ENCODE measurements around the gene TASP1. TPM values are rescaled to one million over a fixed set of nuclear protein-coding genes. Genes with fewer than 3 reads are reported as not detected.

TASP1 gene
- total RNA-seq, 1 experiment from 2014 or later: 19.0 TPM

DNA sequence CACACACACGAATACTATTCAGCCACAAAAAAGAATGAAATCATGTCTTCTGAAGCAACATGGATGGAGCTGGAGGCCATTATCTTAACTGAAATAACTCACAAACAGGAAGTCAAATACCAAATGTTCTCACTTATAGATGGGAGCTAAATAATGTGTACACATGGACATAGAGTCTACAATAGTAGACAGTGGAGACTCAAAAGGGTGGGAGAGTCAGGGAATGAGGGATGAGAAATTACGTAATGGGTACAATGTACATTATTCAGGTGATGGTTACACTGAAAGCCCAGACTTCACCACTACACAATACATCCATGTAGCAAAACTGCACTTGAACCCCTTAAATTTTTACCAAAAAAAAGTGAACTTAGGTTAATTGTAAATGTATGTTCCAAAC lies 160.4 kb downstream of the TASP1 start:
- POLR2A ChIA-PET: interaction anchor here (0.6 to 0.8 kb wide), 2 partner anchors 9 to 501 kb away, joined by 3 read pairs; no protein-coding TSS in a partner anchor
- no peaks in the 10 kb centered on the region for H3K27me3 Mint-ChIP-seq (ENCODE audit: insufficient read depth, unreplicated experiment)
- no TSS peak for BruUV-seq (replicated peaks)
- H3K9me3 Mint-ChIP-seq (ENCODE audit: unreplicated experiment): peaks cover 6% of the 10 kb centered on the region
- CTCF ChIA-PET: interaction anchor here (0.5 to 1.5 kb wide), 3 partner anchors 10 to 14 kb away, joined by 3 to 4 read pairs (median 3); no protein-coding TSS in a partner anchor
- TF ChIP-seq, protein P1, sequence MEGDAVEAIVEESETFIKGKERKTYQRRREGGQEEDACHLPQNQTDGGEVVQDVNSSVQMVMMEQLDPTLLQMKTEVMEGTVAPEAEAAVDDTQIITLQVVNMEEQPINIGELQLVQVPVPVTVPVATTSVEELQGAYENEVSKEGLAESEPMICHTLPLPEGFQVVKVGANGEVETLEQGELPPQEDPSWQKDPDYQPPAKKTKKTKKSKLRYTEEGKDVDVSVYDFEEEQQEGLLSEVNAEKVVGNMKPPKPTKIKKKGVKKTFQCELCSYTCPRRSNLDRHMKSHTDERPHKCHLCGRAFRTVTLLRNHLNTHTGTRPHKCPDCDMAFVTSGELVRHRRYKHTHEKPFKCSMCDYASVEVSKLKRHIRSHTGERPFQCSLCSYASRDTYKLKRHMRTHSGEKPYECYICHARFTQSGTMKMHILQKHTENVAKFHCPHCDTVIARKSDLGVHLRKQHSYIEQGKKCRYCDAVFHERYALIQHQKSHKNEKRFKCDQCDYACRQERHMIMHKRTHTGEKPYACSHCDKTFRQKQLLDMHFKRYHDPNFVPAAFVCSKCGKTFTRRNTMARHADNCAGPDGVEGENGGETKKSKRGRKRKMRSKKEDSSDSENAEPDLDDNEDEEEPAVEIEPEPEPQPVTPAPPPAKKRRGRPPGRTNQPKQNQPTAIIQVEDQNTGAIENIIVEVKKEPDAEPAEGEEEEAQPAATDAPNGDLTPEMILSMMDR (IDR thresholded peaks at IDR 0.05; ENCODE audit: unreplicated experiment): no peak
- no peak overlapping the region for H3K27ac Mint-ChIP-seq (ENCODE audit: low read depth, unreplicated experiment)
- H3K36me3 Mint-ChIP-seq (ENCODE audit: insufficient read depth, unreplicated experiment): peaks cover 24% of the 10 kb centered on the region
- H3K4me1 Mint-ChIP-seq (ENCODE audit: insufficient read depth, unreplicated experiment): no peaks in the 10 kb centered on the region
- intact Hi-C loops (cut with micrococcal nuclease): no loop called here
- DNase-seq (ENCODE audit: unreplicated experiment): no peak
- H3K4me3 Mint-ChIP-seq (ENCODE audit: unreplicated experiment): no peak overlapping the region

DNA sequence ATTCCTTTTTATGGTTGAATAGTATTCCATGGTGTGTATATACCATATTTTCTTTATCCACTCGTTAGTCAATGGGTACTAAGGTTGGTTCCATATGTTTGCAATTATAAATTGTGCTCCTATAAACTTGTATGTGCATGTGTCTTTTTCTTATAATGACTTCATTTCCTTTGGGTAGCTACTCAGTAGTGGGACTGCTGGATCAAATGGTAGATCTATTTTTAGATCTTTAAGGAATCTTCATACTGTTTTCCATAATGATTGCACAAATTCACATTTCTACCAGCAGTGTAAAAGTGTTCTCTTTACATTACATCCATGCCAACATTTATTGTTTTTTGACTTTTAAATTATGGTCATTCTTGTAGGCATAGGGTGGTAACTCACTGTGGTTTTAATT lies 164.3 kb downstream of the TASP1 start:
- CTCF ChIA-PET: no interaction called here
- POLR2A ChIA-PET: interaction anchor here (0.7 kb wide), 1 partner anchor 21 kb away, joined by 3 read pairs; no protein-coding TSS in a partner anchor
- no TSS peak for BruUV-seq (replicated peaks)

DNA sequence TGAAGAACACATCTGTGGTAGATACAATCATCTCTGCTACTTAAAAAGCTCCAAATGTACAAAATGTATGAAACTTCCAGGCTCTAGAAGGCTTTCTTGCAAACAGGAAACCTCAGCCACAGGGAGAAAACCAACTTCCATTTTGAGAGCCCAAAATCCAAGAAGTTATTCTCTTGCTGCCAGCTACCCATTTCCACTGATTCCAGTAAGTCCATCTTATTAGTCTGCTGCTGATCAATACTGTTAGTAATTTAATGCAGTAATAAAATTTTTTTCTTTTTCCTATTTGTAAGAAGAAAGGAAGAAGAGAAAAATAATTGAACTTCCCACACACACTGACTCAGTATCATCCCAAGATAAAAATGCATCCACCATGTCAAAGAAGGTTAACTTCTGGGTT lies 169.5 kb downstream of the TASP1 start:
- Mint-ChIP-seq H3K27ac (ENCODE audit: low read depth, unreplicated experiment) (no peak overlapping the region), H3K36me3 (ENCODE audit: insufficient read depth, unreplicated experiment) (peaks cover 13% of the 10 kb centered on the region), H3K27me3 (ENCODE audit: insufficient read depth, unreplicated experiment) (no peaks in the 10 kb centered on the region), H3K4me3 (ENCODE audit: unreplicated experiment) (no peak overlapping the region), H3K9me3 (ENCODE audit: unreplicated experiment) (peaks cover 21% of the 10 kb centered on the region), H3K4me1 (ENCODE audit: insufficient read depth, unreplicated experiment) (no peaks in the 10 kb centered on the region)
- POLR2A ChIA-PET: no interaction called here
- no TSS peak for BruUV-seq (replicated peaks)
- TF ChIP-seq, protein P1 (IDR thresholded peaks at IDR 0.05; ENCODE audit: unreplicated experiment): no peak
- no peak for DNase-seq (ENCODE audit: unreplicated experiment)
- CTCF ChIA-PET: interaction anchor here (1.4 to 2.4 kb wide), 3 partner anchors 10 to 69 kb away, joined by 3 to 21 read pairs (median 5); no protein-coding TSS in a partner anchor
- intact Hi-C loops (cut with micrococcal nuclease): no loop called here

More for the DNA sequence above, 164.3 kb downstream of the TASP1 start:
- no peaks in the 10 kb centered on the region for H3K4me1 Mint-ChIP-seq (ENCODE audit: insufficient read depth, unreplicated experiment)
- H3K4me3 Mint-ChIP-seq (ENCODE audit: unreplicated experiment): no peak overlapping the region
- intact Hi-C loops (cut with micrococcal nuclease): no loop called here
- no peaks in the 10 kb centered on the region for H3K27me3 Mint-ChIP-seq (ENCODE audit: insufficient read depth, unreplicated experiment)
- H3K9me3 Mint-ChIP-seq (ENCODE audit: unreplicated experiment): peaks cover 21% of the 10 kb centered on the region
- no peak for DNase-seq (ENCODE audit: unreplicated experiment)
- TF ChIP-seq, protein P1 (IDR thresholded peaks at IDR 0.05; ENCODE audit: unreplicated experiment): no peak
- no peak overlapping the region for H3K27ac Mint-ChIP-seq (ENCODE audit: low read depth, unreplicated experiment)
- no peaks in the 10 kb centered on the region for H3K36me3 Mint-ChIP-seq (ENCODE audit: insufficient read depth, unreplicated experiment)

DNA sequence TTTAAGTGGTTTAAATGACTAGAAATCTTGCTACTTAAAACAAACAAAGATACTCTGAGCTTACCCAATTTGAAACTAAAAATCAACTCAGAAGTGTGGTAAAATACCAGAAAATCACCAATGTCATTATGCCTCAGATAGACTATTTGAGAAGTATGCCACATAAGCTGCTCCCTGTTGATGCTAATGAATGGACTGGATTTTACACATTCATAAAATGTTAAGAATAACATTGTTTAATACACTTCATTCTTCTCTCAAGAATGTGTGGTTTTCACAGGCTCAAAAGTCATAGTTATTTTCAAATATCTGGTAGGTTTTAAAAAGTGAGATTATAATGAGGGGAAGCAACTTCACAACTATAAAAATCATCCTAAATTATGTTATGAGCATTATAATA lies 170.6 kb downstream of the TASP1 start:
- CTCF ChIA-PET: interaction anchor here (0.6 to 2.4 kb wide), 7 partner anchors 9 to 317 kb away, joined by 3 to 21 read pairs (median 3); no protein-coding TSS in a partner anchor
- no TSS peak for BruUV-seq (replicated peaks)

More for the DNA sequence above, 170.6 kb downstream of the TASP1 start:
- no peak for DNase-seq (ENCODE audit: unreplicated experiment)
- H3K4me3 Mint-ChIP-seq (ENCODE audit: unreplicated experiment): no peak overlapping the region
- TF ChIP-seq, protein P1 (IDR thresholded peaks at IDR 0.05; ENCODE audit: unreplicated experiment): no peak
- no peak overlapping the region for H3K27ac Mint-ChIP-seq (ENCODE audit: low read depth, unreplicated experiment)
- intact Hi-C loops (cut with micrococcal nuclease): no loop called here
- H3K36me3 Mint-ChIP-seq (ENCODE audit: insufficient read depth, unreplicated experiment): peaks cover 13% of the 10 kb centered on the region
- no peaks in the 10 kb centered on the region for H3K4me1 Mint-ChIP-seq (ENCODE audit: insufficient read depth, unreplicated experiment)
- POLR2A ChIA-PET: interaction anchor here (1.0 kb wide), 1 partner anchor 42 kb away, joined by 3 read pairs; no protein-coding TSS in a partner anchor
- no peaks in the 10 kb centered on the region for H3K27me3 Mint-ChIP-seq (ENCODE audit: insufficient read depth, unreplicated experiment)
- H3K9me3 Mint-ChIP-seq (ENCODE audit: unreplicated experiment): peaks cover 21% of the 10 kb centered on the region
